Measurements from ENCODE around the gene FBXL17. TPM values are rescaled to one million over a fixed set of nuclear protein-coding genes. Genes with fewer than 3 reads are reported as not detected.

Gene FBXL17
- total RNA-seq, 5 donors from 2014 or later (not counting 1 experiment from before 2014, with no cell fraction given): 20.4 to 30.1 (median 22.1) TPM

- POLR2A ChIA-PET: no interaction called here
- H3K27me3 ChIP-seq (replicated peaks in 1 of 2; ENCODE audit: control insufficient read depth in 2 of 2, extremely low read depth in 1 of 2, insufficient read depth in 2 of 2, low read length in 1 of 2): no peaks in the 10 kb centered on the region
- DNase-seq: no peak
- H3K27ac Mint-ChIP-seq: no peak overlapping the region
- no peaks in the 10 kb centered on the region for H3K27me3 Mint-ChIP-seq
- peaks cover 15% of the 10 kb centered on the region for H3K36me3 Mint-ChIP-seq
- no peak overlapping the region for H3K27ac ChIP-seq (ENCODE audit: low read length)
- H3K4me3 ChIP-seq (ENCODE audit: control insufficient read depth in 1 of 2, extremely low read depth in 1 of 2, low read length in 1 of 2): no peak overlapping the region
- no peaks in the 10 kb centered on the region for H3K4me1 ChIP-seq (ENCODE audit: control insufficient read depth in 1 of 2, extremely low read depth in 1 of 2, insufficient read depth in 2 of 2, low read length in 2 of 2)
- H3K9me3 Mint-ChIP-seq: no peaks in the 10 kb centered on the region
- CTCF ChIA-PET: no interaction called here
- H3K9me3 ChIP-seq: no peaks in the 10 kb centered on the region
- H3K4me1 Mint-ChIP-seq: peaks cover 0 to 6% (median 4%) of the 10 kb centered on the region in 3 donors
- no peak for ATAC-seq (replicated peaks in 1 of 4)
- no CpG with 5 or more reads among the region's 2 CpGs for WGBS (ENCODE audit: insufficient coverage)
- H3K4me3 Mint-ChIP-seq: no peak overlapping the region
- H3K36me3 ChIP-seq (ENCODE audit: control insufficient read depth in 2 of 2, extremely low read depth in 1 of 2, insufficient read depth in 1 of 2, low read length in 1 of 2): no peaks in the 10 kb centered on the region
Observed at GRCh38 chr5:108334225-108334624, 47.7 kb downstream of the FBXL17 start.

- Mint-ChIP-seq H3K4me3 (no peak overlapping the region), H3K36me3 (peaks cover 46% of the 10 kb centered on the region), H3K27me3 (no peaks in the 10 kb centered on the region), H3K9me3 (peaks cover 0 to 9% (median 0%) of the 10 kb centered on the region in 3 donors), H3K4me1 (peaks cover 2 to 11% (median 5%) of the 10 kb centered on the region in 3 donors), H3K27ac (no peak overlapping the region)
- Histone ChIP-seq H3K36me3 (ENCODE audit: control insufficient read depth in 2 of 2, extremely low read depth in 1 of 2, insufficient read depth in 1 of 2, low read length in 1 of 2) (no peaks in the 10 kb centered on the region), H3K27me3 (replicated peaks in 1 of 2; ENCODE audit: control insufficient read depth in 2 of 2, extremely low read depth in 1 of 2, insufficient read depth in 2 of 2, low read length in 1 of 2) (no peaks in the 10 kb centered on the region), H3K9me3 (no peaks in the 10 kb centered on the region), H3K4me3 (ENCODE audit: control insufficient read depth in 1 of 2, extremely low read depth in 1 of 2, low read length in 1 of 2) (no peak overlapping the region), H3K27ac (ENCODE audit: low read length) (no peak overlapping the region), H3K4me1 (ENCODE audit: control insufficient read depth in 1 of 2, extremely low read depth in 1 of 2, insufficient read depth in 2 of 2, low read length in 2 of 2) (no peaks in the 10 kb centered on the region)
- CTCF ChIA-PET: no interaction called here
- POLR2A ChIA-PET: interaction anchor here in 1 of 2 donors (0.6 kb wide), 1 partner anchor 102 kb away, joined by 6 read pairs; no protein-coding TSS in a partner anchor
- ATAC-seq (replicated peaks in 1 of 4) (no peak), DNase-seq (no peak)
Observed at GRCh38 chr5:108326982-108327381, 54.9 kb downstream of the FBXL17 start.

- Histone ChIP-seq H3K36me3 (ENCODE audit: control insufficient read depth in 2 of 2, extremely low read depth in 1 of 2, insufficient read depth in 1 of 2, low read length in 1 of 2) (no peaks in the 10 kb centered on the region), H3K9me3 (no peaks in the 10 kb centered on the region), H3K27me3 (replicated peaks in 1 of 2; ENCODE audit: control insufficient read depth in 2 of 2, extremely low read depth in 1 of 2, insufficient read depth in 2 of 2, low read length in 1 of 2) (no peaks in the 10 kb centered on the region), H3K4me1 (ENCODE audit: control insufficient read depth in 1 of 2, extremely low read depth in 1 of 2, insufficient read depth in 2 of 2, low read length in 2 of 2) (no peaks in the 10 kb centered on the region), H3K27ac (ENCODE audit: low read length) (no peak overlapping the region), H3K4me3 (ENCODE audit: control insufficient read depth in 1 of 2, extremely low read depth in 1 of 2, low read length in 1 of 2) (no peak overlapping the region)
- POLR2A ChIA-PET: no interaction called here
- Mint-ChIP-seq H3K9me3 (peaks cover 0 to 9% (median 0%) of the 10 kb centered on the region in 3 donors), H3K27me3 (no peaks in the 10 kb centered on the region), H3K4me3 (no peak overlapping the region), H3K4me1 (peaks cover 4 to 11% (median 6%) of the 10 kb centered on the region in 3 donors), H3K27ac (no peak overlapping the region), H3K36me3 (peaks cover 44% of the 10 kb centered on the region)
- WGBS (ENCODE audit: insufficient coverage): no CpG with 5 or more reads among the region's 4 CpGs
- ATAC-seq (replicated peaks in 1 of 4) (no peak), DNase-seq (no peak)
- CTCF ChIA-PET: no interaction called here
Observed at GRCh38 chr5:108324886-108325285, 57.0 kb downstream of the FBXL17 start.

- ChIA-PET POLR2A (no interaction called here), CTCF (no interaction called here)
- Histone ChIP-seq H3K36me3 (ENCODE audit: control insufficient read depth in 2 of 2, extremely low read depth in 1 of 2, insufficient read depth in 1 of 2, low read length in 1 of 2) (no peaks in the 10 kb centered on the region), H3K4me1 (ENCODE audit: control insufficient read depth in 1 of 2, extremely low read depth in 1 of 2, insufficient read depth in 2 of 2, low read length in 2 of 2) (no peaks in the 10 kb centered on the region), H3K9me3 (no peaks in the 10 kb centered on the region), H3K27me3 (replicated peaks in 1 of 2; ENCODE audit: control insufficient read depth in 2 of 2, extremely low read depth in 1 of 2, insufficient read depth in 2 of 2, low read length in 1 of 2) (no peaks in the 10 kb centered on the region), H3K4me3 (ENCODE audit: control insufficient read depth in 1 of 2, extremely low read depth in 1 of 2, low read length in 1 of 2) (no peak overlapping the region), H3K27ac (ENCODE audit: low read length) (no peak overlapping the region)
- no peak for DNase-seq
- Mint-ChIP-seq H3K4me3 (no peak overlapping the region), H3K9me3 (peaks cover 0 to 6% (median 0%) of the 10 kb centered on the region in 3 donors), H3K4me1 (peaks cover 5 to 11% (median 8%) of the 10 kb centered on the region in 3 donors), H3K27me3 (no peaks in the 10 kb centered on the region), H3K36me3 (peaks cover 25% of the 10 kb centered on the region), H3K27ac (no peak overlapping the region)
- WGBS (ENCODE audit: insufficient coverage): no CpG with 5 or more reads among the region's 1 CpG
- ATAC-seq (replicated peaks in 1 of 4): no peak
Observed at GRCh38 chr5:108321341-108321740, 60.6 kb downstream of the FBXL17 start.

GRCh38 chr5:108320231-108320630 lies 61.7 kb downstream of the FBXL17 start:
- Mint-ChIP-seq H3K27me3 (no peaks in the 10 kb centered on the region), H3K4me1 (peaks cover 5 to 11% (median 8%) of the 10 kb centered on the region in 3 donors), H3K36me3 (peaks cover 14% of the 10 kb centered on the region), H3K27ac (no peak overlapping the region), H3K4me3 (no peak overlapping the region), H3K9me3 (no peaks in the 10 kb centered on the region)
- no peaks in the 10 kb centered on the region for H3K27me3 ChIP-seq (replicated peaks in 1 of 2; ENCODE audit: control insufficient read depth in 2 of 2, extremely low read depth in 1 of 2, insufficient read depth in 2 of 2, low read length in 1 of 2)
- no peaks in the 10 kb centered on the region for H3K36me3 ChIP-seq (ENCODE audit: control insufficient read depth in 2 of 2, extremely low read depth in 1 of 2, insufficient read depth in 1 of 2, low read length in 1 of 2)
- no peak for DNase-seq
- POLR2A ChIA-PET: no interaction called here
- no peak overlapping the region for H3K4me3 ChIP-seq (ENCODE audit: control insufficient read depth in 1 of 2, extremely low read depth in 1 of 2, low read length in 1 of 2)
- ATAC-seq (replicated peaks in 1 of 4): no peak
- H3K27ac ChIP-seq (ENCODE audit: low read length): no peak overlapping the region
- H3K4me1 ChIP-seq (ENCODE audit: control insufficient read depth in 1 of 2, extremely low read depth in 1 of 2, insufficient read depth in 2 of 2, low read length in 2 of 2): no peaks in the 10 kb centered on the region
- no peaks in the 10 kb centered on the region for H3K9me3 ChIP-seq
- CTCF ChIA-PET: interaction anchor here in 1 of 2 donors (0.7 kb wide), 1 partner anchor 714 kb away, joined by 3 read pairs; no protein-coding TSS in a partner anchor

GRCh38 chr5:108315829-108316228 lies 66.1 kb downstream of the FBXL17 start:
- Mint-ChIP-seq H3K27ac (no peak overlapping the region), H3K9me3 (no peaks in the 10 kb centered on the region), H3K4me1 (peaks cover 5 to 8% (median 6%) of the 10 kb centered on the region in 3 donors), H3K27me3 (no peaks in the 10 kb centered on the region), H3K4me3 (no peak overlapping the region), H3K36me3 (peaks cover 12% of the 10 kb centered on the region)
- ChIA-PET POLR2A (no interaction called here), CTCF (no interaction called here)
- ATAC-seq (replicated peaks in 1 of 4) (no peak), DNase-seq (no peak)
- Histone ChIP-seq H3K9me3 (no peaks in the 10 kb centered on the region), H3K4me3 (ENCODE audit: control insufficient read depth in 1 of 2, extremely low read depth in 1 of 2, low read length in 1 of 2) (no peak overlapping the region), H3K4me1 (ENCODE audit: control insufficient read depth in 1 of 2, extremely low read depth in 1 of 2, insufficient read depth in 2 of 2, low read length in 2 of 2) (no peaks in the 10 kb centered on the region), H3K27ac (ENCODE audit: low read length) (no peak overlapping the region), H3K36me3 (ENCODE audit: control insufficient read depth in 2 of 2, extremely low read depth in 1 of 2, insufficient read depth in 1 of 2, low read length in 1 of 2) (no peaks in the 10 kb centered on the region), H3K27me3 (replicated peaks in 1 of 2; ENCODE audit: control insufficient read depth in 2 of 2, extremely low read depth in 1 of 2, insufficient read depth in 2 of 2, low read length in 1 of 2) (no peaks in the 10 kb centered on the region)

- CTCF ChIA-PET: no interaction called here
- DNase-seq: no peak
- WGBS (ENCODE audit: insufficient coverage): no CpG with 5 or more reads among the region's 1 CpG
Observed at GRCh38 chr5:108312258-108312657, 69.6 kb downstream of the FBXL17 start.

More at GRCh38 chr5:108312258-108312657, 69.6 kb downstream of the FBXL17 start:
- H3K27me3 ChIP-seq (replicated peaks in 1 of 2; ENCODE audit: control insufficient read depth in 2 of 2, extremely low read depth in 1 of 2, insufficient read depth in 2 of 2, low read length in 1 of 2): no peaks in the 10 kb centered on the region
- H3K27ac Mint-ChIP-seq: no peak overlapping the region
- no peak overlapping the region for H3K4me3 ChIP-seq (ENCODE audit: control insufficient read depth in 1 of 2, extremely low read depth in 1 of 2, low read length in 1 of 2)
- H3K4me1 Mint-ChIP-seq: peaks cover 3 to 5% (median 4%) of the 10 kb centered on the region in 3 donors
- H3K27me3 Mint-ChIP-seq: no peaks in the 10 kb centered on the region
- no peaks in the 10 kb centered on the region for H3K4me1 ChIP-seq (ENCODE audit: control insufficient read depth in 1 of 2, extremely low read depth in 1 of 2, insufficient read depth in 2 of 2, low read length in 2 of 2)
- H3K9me3 Mint-ChIP-seq: no peaks in the 10 kb centered on the region
- no peak for ATAC-seq (replicated peaks in 1 of 4)
- H3K36me3 Mint-ChIP-seq: peaks cover 18% of the 10 kb centered on the region
- POLR2A ChIA-PET: interaction anchor here in 1 of 2 donors (0.6 kb wide), 1 partner anchor 11 kb away, joined by 3 read pairs; no protein-coding TSS in a partner anchor
- peaks cover 0 to 2% of the 10 kb centered on the region in 2 donors for H3K36me3 ChIP-seq (ENCODE audit: control insufficient read depth in 2 of 2, extremely low read depth in 1 of 2, insufficient read depth in 1 of 2, low read length in 1 of 2)
- H3K4me3 Mint-ChIP-seq: no peak overlapping the region
- no peak overlapping the region for H3K27ac ChIP-seq (ENCODE audit: low read length)
- H3K9me3 ChIP-seq: no peaks in the 10 kb centered on the region
